GM12878 (cell line): Measurements from ENCODE around the gene DYTN.

Experiments used
- CREB1 ChIP-seq: IDR thresholded peaks from 2 replicates; pipeline ENCODE4 v1.6.1; 2012; ENCODE audit warnings: low read depth, mild to moderate bottlenecking, inconsistent platforms
- RCOR1 ChIP-seq: conservative IDR thresholded peaks from 2 replicates; pipeline ENCODE4 v1.6.1; 2012; ENCODE audit warnings: low read depth, low read length, improper control_type of control experiment

DNA sequence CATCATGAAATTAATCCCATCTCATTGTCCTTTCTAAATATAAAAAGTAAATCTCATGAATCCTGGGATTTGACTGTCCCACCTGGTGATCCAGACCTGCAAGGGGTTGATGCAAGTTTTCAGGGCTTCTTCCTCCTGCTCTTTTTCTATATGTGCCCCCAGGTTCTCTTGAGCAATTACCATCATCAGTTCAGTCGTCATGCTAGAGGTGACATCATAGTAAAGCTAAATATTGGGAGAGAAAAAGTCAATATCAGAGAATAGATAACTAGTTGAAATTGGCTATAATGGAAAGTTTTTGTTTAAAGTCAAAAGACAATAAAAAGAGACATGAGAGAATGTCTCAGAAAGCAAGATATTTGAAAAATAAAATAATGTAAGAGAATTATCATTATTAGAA lies 38.6 kb upstream of the DYTN start:
- TF ChIP-seq RCOR1 (no peak), CREB1 (no peak)
